GM19193 (cell line): Measurements from ENCODE around the gene TRRAP.

Experiments
- POLR2A ChIP-seq: IDR thresholded peaks from 4 replicates; pipeline ENCODE4 v1.6.1; 2011; ENCODE audit not compliant: insufficient read depth, insufficient read length; ENCODE audit errors: extremely low read depth

Gene TRRAP

DNA sequence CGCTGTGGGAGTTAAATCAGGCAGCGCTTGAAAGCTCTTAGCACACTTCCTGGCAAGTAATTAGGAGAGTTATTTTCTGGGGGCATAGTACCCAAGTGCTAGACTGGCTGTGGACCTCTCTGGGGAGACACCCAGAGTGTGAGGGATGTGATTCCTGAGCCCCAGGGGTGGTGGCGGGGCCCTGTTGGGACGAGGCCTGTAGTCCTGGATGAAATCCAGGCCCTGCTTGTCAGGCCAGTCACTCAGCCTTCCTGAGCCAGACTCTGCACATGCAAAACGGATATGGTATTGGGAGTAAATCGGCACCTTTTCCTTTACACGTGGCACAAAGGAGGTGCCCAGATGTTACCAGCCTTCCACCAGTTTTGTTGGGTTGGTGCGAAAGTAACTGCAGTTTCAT, 31.2 kb downstream of the TRRAP start:
- TF ChIP-seq POLR2A: no peak

DNA sequence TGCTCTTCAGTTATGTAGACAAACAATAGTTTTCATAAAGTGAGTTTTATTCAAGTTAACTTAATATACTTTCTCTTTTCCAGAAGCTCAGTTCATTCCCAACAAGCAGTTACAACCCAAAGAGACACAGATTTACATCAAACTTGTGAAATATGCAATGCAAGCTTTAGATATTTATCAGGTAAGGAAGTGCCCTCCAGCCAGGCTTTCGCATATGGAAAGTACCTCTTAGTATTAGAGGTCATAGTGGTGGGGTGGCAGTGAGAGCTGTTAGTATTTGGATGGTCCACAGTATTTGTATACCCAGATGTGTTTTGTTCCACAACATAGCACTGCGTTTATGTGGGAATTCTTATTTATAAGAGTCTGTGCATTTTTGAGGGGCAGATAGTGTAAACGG, 32.1 kb downstream of the TRRAP start:
- no peak for TF ChIP-seq POLR2A

DNA sequence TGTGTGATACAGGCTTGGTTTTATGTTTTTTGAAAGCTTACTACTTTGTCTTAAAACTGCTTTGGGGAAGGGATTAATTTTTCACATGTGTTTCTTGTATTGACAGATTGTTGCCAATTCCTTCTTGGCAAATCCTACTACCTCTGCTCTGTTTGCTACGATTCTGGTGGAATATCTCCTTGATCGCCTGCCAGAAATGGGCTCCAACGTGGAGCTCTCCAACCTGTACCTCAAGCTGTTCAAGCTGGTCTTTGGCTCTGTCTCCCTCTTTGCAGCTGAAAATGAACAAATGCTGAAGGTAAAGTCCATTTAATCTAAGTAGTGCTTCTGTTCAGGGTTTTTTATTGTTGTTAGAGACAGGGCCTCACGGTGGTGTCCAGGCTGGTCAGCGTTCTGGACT, 33.6 kb downstream of the TRRAP start:
- no peak for TF ChIP-seq POLR2A

DNA sequence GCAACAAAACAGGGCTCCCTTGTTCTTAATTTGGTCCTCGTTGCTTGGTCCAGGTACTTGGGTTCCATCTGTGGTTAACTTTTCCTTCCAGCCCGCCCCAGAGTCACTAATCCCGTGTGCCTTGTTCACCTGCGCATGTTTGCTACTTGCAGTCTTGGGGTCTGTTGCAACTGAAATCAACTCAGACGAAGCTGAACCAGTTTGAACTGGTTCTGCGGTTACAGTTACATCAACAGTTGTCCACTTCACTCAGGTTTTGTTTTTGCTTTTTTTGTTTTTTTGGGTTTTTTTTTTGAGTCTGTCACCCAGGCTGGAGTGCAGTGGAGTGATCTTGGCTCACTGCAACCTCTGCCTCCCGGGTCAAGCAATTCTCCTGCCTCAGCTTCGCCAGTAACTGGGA, 34.7 kb downstream of the TRRAP start:
- no peak for TF ChIP-seq POLR2A

DNA sequence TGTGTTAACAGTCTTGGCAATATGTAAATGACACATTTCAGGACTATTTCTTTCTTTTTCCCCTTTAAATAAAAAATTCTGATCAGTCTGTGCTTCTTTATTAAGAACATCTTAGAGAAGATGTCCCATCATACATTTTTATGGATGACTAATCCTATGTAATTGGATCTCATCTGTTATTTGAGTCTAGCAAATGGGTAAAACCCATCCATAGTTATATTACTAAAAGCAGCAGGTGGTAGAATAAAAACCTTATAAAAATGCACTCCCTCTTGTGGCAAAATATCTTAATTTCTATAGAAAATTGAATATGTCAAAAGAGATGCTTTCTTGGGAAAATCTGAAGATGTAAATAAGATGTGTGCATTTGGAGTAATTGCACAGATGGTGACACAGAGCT, 35.3 kb downstream of the TRRAP start:
- TF ChIP-seq POLR2A: no peak

DNA sequence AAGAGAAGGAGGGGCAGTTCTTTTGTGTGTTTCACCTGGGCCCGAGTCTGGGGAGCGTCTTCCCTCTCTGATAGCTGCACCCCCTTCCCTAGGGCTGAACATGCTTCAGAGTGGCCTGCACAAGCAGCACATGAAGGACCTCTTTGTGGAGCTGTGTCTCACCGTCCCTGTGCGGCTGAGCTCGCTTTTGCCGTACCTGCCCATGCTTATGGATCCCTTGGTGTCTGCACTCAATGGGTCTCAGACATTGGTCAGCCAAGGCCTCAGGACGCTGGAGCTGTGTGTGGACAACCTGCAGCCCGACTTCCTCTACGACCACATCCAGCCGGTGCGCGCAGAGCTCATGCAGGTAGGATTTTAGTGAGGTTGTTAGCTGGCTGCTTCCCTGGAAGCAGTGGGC, 39.0 kb downstream of the TRRAP start:
- no peak for TF ChIP-seq POLR2A

DNA sequence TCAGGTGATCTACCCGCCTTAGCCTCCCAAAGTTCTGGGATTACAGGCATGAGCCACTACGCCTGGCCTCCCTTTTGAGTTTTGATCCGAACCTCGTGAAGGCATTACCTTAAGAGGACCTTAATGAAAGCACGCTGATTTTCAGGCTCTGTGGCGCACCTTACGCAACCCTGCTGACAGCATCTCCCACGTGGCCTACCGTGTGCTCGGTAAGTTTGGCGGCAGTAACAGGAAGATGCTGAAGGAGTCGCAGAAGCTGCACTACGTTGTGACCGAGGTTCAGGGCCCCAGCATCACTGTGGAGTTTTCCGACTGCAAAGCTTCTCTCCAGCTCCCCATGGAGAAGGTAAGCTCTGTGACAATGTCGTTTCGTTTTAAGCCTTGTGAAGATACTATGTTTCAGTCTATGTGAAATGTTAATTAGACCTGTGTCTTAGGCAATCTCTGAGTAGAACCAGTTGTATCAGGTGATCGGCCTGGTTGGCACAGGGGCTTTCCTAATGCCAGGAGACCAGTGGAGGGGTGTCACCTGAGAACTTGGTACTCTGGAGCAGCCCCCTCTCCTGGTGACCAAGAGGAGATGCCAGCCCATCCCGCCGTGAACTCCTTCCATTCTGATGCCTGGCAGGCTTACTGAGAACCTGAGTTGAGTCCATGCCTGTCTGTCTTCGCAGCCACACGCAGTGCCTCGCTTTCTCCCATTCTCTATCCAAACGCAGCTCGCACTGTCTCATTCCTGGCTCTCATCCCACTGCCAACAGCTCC, 43.5 kb downstream of the TRRAP start:
- TF ChIP-seq POLR2A: no peak

DNA sequence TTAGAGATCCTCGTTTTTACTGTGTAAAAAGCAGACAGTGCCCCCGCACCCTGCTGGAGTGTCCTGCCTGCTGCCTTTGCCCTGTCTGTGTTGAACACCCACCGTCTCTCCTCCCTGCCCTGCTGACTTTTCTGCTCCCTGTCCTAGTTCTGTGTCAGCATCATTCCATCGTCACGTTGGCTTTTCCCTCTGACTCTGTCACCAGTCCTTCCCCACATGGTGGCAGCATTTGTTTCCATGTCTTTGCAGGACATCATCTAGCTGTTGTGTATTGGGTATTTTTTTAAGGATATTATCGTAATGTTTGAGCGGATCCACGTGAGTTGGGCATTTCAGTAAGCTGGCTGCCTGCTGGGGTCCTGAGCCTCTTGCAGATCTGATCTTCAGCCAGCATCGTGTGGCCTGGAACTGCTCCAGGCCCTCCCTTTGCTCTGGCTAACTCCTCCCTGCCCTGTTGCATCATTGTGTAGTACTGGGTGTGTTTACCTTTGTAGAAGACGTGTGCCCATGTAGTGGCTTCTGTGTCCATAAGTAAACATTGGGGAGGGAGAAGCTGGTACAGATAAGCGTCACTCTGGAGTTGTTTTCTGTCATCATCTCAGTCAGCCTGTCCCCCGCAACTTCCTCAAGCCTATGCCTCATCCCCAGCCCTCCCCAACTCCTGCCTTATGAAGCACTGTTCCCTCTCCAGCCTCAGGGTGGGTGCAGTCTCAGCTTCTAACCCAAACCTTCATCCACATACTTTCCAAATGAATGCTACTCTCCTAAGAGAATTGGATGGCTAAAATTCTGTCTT, 44.3 kb downstream of the TRRAP start:
- TF ChIP-seq POLR2A: no peak

DNA sequence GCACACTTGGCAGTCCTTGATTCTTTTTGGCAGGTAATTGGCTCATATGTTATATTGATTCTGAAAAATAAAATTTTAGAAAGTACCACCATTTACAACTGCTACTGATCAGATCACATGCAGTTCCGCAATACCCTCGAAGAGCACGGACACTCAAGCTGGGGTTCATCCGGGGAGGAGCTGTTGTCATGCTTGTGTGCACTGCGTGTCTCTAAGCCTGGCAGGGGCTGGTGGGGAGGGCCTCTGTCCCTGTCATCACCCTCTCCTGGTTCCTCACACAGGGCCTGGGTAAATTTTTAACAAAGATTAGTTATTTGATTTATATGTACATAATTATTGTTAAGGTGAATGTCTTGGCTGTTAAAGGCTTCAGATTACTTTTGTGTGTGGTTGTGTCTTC, 45.2 kb downstream of the TRRAP start:
- TF ChIP-seq POLR2A: no peak

DNA sequence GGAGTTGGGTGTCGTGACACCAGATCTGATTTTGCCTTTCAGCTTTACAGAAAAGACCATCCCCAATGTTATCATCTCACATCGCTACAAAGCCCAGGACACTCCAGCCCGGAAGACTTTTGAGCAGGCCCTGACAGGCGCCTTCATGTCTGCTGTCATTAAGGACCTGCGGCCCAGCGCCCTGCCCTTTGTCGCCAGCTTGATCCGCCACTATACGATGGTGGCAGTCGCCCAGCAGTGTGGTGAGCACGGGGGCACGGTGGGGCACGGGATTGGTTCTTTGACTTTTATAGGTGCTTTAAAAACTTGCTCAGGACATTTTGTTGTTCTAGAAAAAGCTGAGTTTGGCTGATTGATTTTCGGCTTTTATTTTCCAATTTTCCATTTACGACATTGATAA, 48.8 kb downstream of the TRRAP start:
- TF ChIP-seq POLR2A: no peak

DNA sequence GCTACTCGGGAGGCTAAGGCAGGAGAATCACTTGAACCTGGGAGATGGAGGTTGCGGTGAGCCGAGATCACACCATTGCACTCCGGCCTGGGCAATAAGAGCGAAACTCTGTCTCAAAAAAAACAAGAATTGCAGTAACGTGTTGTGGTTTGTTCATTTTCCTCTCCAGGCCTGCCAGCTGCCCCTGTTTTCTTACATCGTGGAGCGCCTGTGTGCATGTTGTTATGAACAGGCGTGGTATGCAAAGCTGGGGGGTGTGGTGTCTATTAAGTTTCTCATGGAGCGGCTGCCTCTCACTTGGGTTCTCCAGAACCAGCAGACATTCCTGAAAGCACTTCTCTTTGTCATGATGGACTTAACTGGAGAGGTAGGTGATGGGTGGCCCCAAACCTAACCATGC, 52.1 kb downstream of the TRRAP start:
- TF ChIP-seq POLR2A: no peak

DNA sequence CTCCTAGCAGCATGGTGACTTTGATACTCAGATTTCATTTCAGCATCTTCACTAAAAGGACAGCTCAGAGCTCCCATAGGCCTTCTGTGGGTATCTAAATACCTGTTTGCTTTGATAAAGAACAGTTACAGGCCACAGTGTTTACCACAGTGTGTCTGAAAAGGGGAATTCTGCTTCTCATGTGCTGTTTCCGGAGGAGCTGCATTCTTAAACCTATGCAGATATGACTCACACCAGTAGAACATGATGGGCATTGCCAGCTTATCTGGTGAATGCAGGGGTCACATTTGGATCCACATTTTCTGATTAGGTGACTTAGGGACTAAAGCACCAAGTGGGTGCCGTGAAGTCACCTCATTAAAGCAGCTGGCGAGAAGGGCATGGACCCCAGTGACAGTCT, 52.6 kb downstream of the TRRAP start:
- no peak for TF ChIP-seq POLR2A

DNA sequence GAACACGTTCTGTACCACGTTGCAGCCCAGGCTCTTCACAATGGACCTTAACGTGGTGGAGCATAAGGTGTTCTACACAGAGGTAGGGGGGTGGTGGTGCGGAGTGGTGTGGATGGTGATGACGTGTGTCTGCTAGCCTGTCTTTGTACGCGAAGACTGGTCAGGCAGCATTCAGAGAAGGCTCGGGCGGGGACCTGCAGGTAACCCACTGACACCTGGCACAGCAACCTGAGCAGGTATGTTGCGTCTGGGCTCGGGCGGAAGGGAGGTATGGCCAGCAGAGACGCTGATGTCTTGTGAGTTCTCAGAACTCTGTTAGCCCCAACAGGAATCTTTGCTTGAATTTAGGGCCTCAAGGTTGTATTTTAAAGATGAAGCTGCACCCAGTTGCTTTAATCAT, 55.0 kb downstream of the TRRAP start:
- TF ChIP-seq POLR2A: no peak

DNA sequence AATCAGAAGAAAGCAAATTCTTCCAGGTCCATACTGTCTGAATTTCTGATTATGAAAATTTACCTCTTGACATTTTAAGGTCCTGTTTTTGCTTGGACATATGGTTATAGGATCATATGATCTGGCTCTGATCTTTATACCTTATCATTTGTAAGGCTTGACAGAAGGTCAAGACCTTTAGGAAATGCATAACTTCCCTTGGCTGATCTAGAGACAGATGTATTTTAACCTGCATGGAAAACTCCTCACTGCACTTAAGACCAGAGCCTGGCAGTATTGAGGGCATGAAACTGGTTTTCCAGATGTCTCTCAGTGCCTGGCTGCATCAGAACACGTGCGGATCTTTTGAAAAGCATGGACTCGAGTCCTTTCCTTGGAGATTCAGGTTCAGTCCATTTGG, 55.9 kb downstream of the TRRAP start:
- TF ChIP-seq POLR2A: no peak

DNA sequence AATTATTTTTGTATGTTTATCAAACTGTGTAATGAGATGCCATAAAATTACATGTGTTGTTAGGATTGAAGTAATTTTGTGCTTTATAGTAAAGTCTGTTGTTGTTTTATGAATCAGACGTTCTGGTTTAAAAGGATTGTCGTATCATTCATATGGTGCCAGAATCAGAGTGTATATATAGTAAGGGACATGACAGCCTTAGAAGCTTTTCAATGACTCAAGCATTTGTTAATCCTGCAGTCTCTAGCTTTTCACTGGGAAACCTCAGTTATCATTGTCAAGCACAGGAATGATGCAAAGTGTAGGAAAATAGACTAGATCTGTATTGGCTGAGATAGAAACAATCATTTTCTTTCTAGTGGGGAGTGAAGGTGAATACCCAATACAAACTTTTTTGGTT, 57.5 kb downstream of the TRRAP start:
- TF ChIP-seq POLR2A: no peak

DNA sequence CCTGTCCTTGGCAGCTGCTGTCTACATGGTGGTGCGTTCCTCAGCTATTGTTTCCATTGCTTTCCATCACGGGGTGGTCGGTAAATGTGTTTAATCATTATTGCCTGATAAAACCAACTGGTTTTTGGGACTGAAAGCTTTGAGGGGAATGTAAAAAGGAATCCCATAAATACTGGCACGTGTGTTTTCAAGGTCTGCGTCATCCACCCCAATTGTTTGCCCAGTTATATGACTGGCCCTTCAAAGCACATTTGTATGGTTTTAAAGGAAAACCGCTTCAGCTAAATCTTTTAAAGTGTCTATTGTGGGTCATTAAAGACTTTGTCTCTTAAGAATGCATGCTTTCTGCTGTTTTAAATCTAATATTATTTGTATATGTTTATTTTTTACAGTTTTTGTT, 65.0 kb downstream of the TRRAP start:
- no peak for TF ChIP-seq POLR2A
